Measurements from ENCODE around the gene CDCA7.
"Not testable (repeated sequence)": the region's sequence is repeated elsewhere in the genome, so short reads cannot be mapped to it uniquely, and the experiment has no call there.

The CDCA7 gene

GRCh38 chr2:173404841-173405750, 50.4 kb downstream of the CDCA7 start:
- DNase-seq: no peak

DNA sequence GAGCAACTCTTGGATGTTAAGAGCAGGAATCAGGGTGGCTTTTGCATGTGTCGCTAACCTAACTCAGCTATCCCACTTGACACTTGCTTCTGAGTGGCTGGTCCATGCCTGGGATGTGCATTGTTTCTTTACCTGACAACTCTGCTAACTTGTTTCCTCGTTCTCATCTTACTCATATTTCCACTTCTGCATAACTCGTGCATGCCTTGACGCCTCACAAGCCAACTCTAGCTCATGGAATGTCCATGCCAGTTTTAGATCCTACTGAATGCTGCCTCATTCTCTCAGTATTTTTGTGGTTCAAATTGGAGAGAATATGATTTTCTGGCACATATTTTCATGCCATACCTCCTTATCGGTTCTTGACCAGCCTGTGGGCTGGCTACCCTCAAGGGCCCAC, 52.5 kb downstream of the CDCA7 start:
- DNase-seq: no peak

DNA sequence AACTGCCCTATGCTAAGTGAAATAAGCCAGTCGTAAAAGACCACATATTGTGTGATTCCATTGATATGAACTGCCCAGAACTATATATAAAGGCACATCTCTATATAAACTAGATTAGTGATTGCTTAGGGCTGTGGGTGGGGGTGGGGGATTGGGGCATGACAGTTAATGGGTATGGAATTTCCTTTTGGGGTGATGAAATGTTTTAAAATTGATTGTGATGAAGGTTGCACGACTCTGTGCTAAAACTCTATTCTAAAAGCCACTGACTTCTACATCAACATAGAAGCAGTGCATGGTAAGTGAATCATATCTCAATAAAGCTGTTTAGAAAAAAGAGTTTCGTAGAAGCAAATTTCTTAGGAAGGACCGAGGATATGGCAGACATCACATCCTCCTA, 53.0 kb downstream of the CDCA7 start:
- DNase-seq: no peak

DNA sequence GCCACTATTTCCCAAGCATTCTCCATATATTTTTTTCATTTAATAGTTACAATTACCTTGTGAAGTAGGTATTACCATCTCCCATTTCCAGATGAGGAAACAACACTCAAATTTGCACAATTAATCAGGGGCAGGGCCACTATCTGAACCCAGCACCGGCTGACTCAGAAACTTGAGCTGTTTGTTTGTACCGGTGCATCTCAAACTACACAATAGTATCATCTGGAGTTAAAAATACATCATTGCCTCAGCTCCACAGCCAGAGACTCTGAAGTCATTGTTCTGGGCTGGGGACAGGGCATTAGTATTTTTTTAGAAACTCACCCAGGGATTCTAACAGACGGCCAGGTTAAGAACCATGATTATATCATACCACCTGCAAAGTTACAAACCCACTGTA, 55.9 kb downstream of the CDCA7 start:
- DNase-seq: no peak

GRCh38 chr2:173412628-173413027, 58.0 kb downstream of the CDCA7 start:
- DNase-seq: no peak

GRCh38 chr2:173414823-173415322, 60.2 kb downstream of the CDCA7 start:
- DNase-seq: no peak

GRCh38 chr2:173415431-173416381, 61.0 kb downstream of the CDCA7 start:
- no peak for DNase-seq

- not testable (repeated sequence) for DNase-seq
These were observed 61.9 kb downstream of the CDCA7 start for GRCh38 chr2:173416415-173417152.

GRCh38 chr2:173417341-173417740, 62.7 kb downstream of the CDCA7 start:
- DNase-seq: no peak

GRCh38 chr2:173417802-173418201, 63.1 kb downstream of the CDCA7 start:
- DNase-seq: no peak

All from NCI-H146 (cell line).